HG03039 (cell line): ENCODE measurements around the gene CD47.

ENCODE experiments used
- ATAC-seq: cut with Tn5 transposase; IDR thresholded peaks from one replicate; pipeline ENCODE4 v1.9.1; 2021; ENCODE audit warnings: mild to moderate bottlenecking, moderate library complexity; ENCODE audit not compliant: unreplicated experiment

The CD47 gene

DNA sequence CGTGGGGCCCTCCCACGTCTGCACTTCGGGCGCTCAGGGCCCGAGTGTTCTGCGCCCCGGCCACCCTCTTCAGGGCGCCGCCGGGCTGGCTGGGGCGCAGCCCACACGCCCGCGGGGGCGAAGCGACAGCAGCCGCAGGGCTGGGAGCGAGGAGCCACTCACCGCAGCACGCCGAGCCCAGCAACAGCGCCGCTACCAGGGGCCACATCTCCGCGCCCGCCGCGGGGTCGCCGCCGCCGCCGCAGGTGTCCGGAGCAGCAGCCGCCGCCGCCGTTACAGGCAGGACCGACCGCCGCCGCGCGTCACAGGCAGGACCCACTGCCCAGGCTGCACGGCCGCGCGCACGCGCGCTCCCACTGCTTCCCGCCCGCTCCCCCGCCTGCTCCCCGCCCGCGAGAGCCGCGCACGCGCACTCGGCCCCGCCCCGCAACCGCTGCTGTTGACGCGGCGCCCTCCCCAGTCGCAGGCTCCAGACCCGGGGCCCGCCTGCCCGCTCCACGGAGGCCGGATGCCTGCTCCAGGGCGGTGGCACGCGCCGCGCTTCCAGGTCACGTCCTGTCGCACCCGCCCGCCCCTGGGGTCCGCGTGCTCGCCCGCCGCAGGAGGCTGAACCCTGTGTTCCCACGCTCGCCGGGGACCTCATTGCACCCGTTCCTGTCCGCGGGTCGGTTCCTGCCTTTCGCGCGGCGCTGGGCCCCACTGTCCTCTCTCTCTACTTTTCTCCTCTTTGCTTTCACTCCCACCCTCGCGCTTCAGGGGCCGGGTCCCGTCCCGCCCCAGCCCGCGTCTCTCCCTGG is at the start of gene CD47:
TSS of gene CD47 (minus strand) at position 331 of the 797 bp plus-strand sequence. CDS start at position 208, 123 bp downstream.
- ATAC-seq: peak; percentile 65

DNA sequence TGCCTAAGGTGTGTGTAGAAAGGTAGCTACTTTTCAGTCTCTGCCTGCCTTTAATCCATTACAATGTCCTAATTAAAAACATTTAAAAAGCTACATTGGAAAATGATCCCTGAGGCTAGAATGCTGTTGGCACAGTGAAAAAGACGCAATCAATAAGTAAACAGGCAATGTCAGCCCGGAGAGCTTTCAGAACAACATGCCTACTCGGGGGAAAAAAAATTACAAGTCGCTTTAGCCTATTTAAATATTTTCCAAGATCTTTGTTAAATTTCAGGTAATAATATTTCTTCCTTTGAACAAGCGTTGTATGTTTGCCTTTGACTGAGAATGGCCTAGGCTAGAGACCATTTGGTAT is 46.6 kb upstream of the CD47 start:
- no peak for ATAC-seq

- no peak for ATAC-seq
These were observed 46.0 kb upstream of the CD47 start for GRCh38 chr3:108136561-108137459.

DNA sequence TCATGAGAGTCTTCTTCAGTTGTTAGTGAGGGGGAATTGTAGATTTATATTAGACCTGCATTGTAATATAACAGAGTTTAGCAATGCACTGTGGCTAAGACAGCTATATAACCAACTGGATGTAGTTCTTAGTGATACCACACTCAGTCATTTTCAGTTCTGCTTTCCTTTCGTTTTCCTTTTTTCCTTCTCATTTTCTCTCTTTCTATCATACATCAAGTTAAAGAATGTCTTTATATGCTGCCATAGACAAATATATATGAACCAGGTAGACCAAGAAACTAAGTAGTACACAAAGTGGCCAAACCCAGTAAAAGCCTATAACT is 43.7 kb upstream of the CD47 start:
- no peak for ATAC-seq

- ATAC-seq: no peak
These were observed 43.2 kb upstream of the CD47 start for GRCh38 chr3:108133858-108134554.

DNA sequence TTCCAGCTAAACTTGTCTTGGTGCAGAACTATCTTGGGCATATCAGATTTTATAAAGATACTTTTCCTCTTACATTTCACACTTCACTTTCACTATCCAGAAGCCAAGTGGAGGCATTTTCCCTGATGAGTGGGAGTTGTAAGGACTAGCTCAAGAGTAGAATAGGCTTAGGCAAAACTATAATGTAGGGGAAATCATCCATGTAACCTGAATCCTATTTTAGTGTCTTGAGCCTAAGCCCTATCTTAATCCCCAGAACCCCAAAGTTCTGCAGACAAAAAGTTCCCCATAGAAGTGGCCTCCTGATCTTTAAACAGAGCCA is 42.2 kb upstream of the CD47 start:
- no peak for ATAC-seq

DNA sequence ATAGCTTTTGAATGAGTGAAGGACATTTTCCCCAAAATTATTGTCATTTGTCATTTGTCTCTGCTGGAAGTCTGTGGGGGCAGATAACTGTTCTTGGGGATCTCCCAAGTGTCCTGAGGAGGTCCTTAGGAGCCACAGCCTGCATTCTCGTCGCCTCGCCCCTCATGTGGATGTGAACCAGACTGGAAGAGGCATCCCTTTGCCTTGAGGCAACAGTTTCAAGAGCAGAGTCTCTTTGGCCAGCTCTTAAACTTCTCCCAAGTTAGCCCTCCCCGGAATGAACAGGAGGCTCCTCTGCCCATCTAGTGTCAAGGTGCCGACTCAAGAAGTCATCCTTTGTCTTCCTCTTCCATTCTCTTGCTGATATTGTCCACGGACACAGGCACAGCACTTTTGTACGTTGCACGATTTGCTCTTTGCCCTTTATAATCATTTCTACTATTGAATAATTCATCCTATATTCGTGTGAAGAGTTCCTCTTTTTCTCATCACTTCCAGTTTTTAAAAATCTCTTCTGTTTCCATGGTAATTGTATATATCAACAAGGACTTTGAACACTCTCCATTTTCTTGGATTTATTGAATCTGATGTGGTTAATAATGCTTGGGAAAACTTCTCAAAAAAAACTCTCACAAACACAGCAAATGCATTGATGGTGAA is 40.8 kb upstream of the CD47 start:
- ATAC-seq: no peak

- no peak for ATAC-seq
These were observed 40.1 kb upstream of the CD47 start for GRCh38 chr3:108130701-108131474.

DNA sequence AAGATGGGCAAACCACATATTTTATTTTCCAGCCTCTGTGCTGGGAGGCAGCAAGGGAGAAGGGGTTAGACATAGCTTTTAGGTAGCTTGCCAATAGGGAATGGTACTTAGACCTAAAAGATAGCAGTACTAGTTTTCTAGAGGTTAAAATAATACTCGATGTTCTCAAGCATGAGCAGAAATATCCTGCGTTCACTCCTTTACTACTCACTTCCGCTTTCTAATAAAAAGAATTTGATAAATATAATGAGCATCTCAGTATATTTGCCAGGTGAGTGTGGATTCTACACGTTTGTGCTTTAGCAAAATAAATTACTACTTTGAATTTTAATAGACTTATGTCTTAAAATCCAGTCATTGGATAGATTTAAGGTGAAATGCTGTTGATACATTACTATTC is 39.4 kb upstream of the CD47 start:
- no peak for ATAC-seq

DNA sequence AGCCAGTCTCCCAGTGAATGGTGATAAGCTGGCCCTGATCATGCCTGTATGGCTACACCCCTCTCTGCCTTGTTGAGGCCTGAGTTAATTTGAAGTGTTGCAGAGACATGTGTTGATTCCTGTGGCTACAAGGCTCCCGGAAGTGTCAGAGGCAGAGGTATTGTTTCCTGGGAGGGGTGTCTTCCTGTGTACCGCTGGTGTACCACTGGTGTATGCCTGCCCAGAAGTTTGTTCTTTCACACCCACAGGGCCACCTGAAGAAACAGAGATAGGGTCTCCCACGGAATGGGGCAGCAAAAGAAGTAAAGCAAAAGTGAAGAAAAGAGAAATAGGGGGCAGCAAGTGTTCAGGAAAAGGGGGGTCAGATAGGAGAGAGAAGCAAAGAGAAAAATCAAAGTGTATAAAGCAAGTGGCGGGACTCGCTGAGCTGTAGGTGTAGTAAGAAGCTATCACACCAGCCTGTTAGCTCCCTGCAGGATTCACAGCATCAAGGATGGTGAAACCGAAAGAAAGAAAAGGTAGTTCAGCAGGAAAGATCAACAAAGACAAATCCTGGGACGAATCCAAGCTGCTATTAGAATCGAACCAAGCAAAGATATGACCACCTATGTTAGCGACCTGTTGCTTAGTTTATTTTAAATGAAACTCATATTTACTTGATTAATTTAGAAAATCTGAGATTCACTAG is 36.6 kb upstream of the CD47 start:
- no peak for ATAC-seq

- no peak for ATAC-seq
These were observed 35.5 kb upstream of the CD47 start for GRCh38 chr3:108126348-108126747.

DNA sequence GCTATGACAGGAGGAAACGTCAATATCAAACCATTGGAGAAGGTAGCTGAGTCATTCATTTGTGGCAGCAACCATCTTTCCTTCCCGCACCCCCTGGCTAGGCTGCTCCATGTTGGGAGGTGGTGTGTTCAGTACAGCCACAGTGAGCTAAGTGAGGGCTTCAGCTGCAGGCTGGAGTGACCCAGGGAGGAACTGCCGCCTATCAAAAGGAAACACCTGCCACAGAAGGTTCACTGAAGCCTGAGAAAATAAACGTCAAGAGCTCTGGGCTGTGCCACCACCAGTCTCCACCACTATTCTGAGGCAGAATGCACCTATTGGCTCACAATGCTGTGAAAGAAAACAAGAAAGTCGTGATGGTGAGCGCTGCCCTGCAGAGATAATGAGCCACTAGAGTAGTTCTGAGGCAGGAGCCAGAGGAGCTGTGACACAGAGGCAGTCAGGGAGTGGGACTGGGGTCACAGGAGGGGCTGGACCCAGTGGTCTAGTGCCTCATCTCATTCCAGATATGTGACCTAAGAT is 34.8 kb upstream of the CD47 start:
- ATAC-seq: peak; percentile 40

DNA sequence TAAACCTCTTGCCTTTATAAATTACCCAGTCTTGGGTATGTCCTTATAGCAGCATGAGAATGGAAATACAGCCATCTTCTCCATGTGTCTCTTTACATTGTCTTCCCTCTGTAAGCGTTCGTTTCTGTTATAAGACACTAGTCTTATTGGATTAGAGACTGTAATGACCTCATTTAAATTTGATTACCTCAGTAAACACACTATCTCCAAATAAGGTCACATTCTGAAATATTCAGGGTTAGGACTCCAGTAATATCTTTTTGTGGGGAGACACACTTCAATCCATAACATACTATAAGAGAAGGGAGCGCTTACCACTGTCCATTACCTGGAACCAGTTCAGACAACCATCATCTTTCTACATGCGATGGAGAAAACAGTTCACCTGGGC is 34.3 kb upstream of the CD47 start:
- no peak for ATAC-seq

DNA sequence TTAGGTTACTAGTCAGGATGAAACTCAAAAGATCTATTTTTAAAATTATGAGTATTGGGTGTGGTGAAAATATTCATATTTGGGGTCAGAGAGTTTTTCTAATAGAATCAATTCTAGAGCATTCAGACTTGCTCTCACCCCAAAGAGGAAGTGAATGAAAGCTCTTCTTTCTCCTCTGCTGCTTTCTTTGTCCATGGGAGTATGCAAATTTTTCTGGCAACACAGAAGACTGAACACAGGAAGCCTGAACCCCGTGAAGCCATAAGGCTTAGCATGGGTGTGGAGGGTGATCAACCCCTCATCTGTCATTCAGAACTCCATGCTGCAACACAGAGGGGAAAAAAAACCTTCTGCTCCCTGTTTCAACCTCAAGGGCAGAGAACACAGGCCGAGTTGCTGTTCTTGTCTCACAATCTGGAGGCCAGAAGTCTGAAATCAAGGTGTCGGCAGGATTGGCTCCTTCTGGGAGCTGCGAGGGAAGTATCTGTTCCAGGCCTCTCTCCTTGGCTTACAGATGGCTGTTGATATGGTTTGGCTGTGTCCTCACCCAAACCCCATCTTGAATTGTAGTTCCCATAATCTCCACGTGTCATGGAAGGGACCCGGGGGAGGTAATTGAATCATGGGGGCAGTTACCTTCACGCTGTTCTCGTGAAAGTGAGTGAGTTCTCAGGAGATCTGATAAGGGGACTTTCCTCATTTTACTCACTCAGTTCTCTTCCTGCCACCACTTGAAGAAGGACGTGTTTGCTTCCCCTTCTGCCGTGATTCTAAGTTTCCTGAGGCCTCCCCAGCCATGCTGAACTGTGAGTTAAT is 33.7 kb upstream of the CD47 start:
- ATAC-seq: peak; percentile 86

GRCh38 chr3:108123326-108123725 is 32.5 kb upstream of the CD47 start:
- no peak for ATAC-seq

DNA sequence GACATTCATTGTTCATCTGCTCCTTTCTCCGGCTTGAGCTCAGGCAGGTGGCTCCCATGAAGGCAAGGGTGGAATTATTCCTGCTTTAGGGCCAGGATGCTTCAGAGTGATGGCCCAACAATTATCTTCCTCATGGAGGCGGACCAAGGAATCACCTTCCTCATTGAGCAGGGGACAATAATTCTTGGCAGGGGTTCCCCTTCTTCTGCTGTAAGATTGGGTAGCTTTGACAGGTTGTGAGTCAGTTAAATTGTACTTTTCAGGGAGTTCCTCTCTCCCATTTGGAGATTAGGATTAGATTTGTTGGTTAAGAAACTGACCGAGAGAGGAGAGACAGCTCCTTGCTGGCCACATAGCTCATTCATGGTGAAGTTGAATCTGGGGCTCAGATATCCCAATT is 31.4 kb upstream of the CD47 start:
- ATAC-seq: no peak

DNA sequence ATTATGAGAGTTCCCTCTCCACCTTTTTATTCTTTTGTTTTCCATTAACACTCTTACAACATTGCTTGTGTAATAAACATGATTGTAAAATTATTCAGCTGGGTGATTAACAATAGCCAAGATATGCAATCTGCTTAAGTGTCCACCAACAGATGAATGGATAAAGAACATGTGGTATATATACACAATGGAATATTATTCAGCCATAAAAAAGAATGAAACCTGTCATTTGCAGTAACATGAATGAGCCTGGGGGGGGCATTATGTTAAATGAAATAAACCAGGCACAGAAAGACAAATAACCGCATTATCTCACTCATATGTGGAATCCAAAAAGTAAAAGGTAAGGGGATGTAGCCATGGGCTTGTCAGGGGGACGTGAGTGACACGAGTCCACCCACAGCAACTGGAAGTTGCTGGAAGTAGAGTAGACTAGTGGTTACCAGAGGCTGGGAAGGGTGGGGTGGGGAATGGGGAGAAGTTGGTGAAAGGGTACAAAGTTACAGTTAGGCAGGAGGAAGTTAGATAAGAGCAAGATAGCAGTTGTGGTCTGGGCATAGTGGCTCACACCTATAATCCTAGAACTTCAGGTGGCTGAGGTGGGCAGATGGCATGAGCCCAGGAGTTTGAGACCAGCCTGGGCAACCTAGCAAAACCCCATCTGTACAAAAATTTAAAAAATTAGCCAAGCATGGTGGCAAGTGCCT is 28.7 kb upstream of the CD47 start:
- no peak for ATAC-seq

DNA sequence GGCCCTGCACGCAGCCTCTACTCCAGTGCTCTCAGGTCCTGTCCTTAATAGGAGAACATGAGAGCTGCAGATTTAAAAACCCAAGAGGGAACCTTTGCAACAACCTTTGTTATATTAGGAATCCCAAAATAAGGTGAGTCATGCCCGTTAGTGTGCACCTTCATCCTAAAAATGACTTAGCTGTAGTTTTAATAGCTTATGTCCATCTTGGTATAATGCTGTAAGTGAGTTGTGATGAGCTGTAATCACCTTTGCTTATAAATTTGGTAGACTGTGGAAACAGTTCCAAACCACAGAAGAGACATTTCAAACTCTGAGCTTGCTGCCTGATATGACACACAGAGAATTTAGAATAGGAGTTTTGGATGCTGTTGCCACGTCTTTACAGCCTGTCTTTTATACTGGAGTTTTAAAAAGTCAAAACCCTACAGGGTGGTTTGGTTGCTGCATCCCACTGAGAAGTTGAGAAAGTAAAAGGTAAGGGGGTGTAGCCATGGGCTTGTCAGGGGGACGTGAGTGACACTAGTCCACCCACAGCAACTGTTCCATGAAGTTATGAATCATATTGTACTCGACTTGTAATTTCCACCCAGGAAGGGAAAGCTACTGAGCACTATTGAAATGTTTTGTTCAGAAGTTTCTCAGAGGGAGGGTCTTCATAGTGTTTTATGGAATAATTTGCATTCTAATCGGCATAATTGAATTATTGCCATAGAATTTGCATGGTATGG is 27.4 kb upstream of the CD47 start:
- no peak for ATAC-seq
